Activated T-cell treated with anti-CD3 and anti-CD28 coated beads for 4 hours (primary cell): Measurements from ENCODE around the gene CACNA2D2.
A peak's percentile ranks its signal among the peaks of the same experiment; 100 is the strongest.

ENCODE experiments used
- DNase-seq: peaks from one replicate; pipeline ENCODE4 v3.0.0-alpha.2; 2020

CACNA2D2 gene

GRCh38 chr3:50322386-50323091 lies 180.9 kb downstream of the CACNA2D2 start, which contains the start of gene HYAL2:
Gene HYAL2, minus strand, starts transcription at chr3:50322745. Its CDS starts 2,256 bp downstream, at chr3:50320489.
- no peak for DNase-seq

DNA sequence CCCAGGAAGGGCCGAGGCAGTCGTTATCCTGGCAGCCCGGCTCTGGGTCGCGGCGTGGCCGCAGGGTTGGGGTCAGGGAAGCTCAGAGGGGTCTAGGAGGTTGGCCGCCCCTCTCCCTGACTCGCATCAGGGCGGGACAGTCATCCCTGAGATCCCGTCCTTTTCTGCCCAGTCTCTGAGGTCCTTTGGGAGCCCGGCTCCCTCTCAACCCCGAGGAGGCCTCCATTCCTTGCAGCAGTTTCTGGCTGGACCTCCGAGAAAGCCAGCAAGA lies 181.4 kb downstream of the CACNA2D2 start:
- no peak for DNase-seq

- peak; percentile 72 for DNase-seq
Measured at GRCh38 chr3:50321336-50322114, 181.9 kb downstream of the CACNA2D2 start.

- peak; percentile 55 for DNase-seq
Measured at GRCh38 chr3:50320853-50321335, 182.5 kb downstream of the CACNA2D2 start.

- DNase-seq: no peak
Measured at GRCh38 chr3:50319894-50320625, 183.4 kb downstream of the CACNA2D2 start.

DNA sequence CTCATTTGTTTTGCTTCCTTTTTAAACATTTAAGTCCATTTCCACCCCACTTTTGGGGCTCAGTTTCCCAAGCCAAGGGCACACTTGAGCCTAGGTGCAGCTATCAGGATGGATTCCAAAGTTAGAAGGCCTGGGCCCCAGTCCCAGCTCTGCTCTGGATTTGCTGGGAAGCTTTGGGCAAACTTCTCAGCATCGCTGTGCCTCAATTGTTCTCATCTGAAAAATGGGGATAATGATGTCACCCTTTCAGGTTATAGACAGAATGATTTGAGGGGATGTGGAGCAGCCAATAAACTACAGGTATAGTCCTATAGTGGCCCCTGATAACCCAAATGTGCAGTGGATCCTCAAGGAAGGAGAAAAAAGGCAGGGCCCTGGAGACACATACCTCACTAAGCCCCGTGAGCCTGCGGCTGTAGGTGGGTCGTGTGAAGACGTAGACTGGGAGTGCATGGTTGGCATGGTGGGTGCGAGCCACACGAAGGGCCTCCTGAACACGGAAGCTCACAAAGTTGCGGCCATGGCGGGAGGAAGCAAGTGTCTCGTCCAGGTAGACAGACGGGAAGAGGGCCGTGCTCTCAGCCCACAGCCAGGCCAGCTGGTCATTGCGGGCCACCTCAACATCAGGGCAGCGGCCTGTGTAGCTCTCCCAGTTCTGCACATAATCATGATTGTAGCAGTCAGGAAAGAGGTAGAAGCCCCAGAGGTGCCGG lies 184.1 kb downstream of the CACNA2D2 start:
- DNase-seq: no peak

DNA sequence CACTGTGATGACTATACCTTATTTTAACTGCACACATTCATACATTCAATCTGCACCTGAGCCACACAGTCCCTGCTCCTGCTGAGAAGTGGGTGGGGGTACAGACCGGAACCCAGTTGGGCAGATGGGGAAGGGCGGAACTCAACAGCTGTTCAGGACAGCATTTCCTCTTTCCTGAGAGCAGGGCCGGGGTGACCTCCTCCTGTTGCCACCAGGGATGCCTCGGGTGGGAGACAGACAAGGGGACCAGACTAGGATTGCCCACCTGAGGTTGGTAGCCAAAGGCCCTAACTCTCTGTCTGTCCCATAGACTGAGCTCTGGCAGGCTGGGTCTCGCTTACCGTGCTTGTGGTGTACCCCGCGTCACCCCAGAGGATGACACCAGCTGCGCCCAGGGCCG lies 184.8 kb downstream of the CACNA2D2 start:
- DNase-seq: no peak

DNA sequence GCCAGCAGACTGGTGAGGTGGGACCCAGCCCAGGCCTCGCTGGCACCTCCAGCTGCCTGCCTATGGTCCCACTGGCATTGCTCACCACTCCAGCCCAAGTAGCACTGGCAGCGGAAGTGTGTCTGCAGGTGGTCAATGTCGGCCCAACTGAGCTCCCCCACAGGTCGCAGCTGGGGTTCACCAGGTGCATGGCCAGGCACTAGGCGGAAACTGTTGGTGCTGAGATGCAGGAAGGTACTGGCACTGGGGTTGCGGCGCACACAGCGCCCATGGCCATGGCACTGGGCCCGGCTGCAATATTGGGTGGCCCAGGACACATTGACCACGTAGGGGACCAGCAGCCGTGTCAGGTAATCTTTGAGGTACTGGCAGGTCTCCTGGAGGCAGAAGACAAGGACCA lies 185.3 kb downstream of the CACNA2D2 start:
- DNase-seq: no peak

DNA sequence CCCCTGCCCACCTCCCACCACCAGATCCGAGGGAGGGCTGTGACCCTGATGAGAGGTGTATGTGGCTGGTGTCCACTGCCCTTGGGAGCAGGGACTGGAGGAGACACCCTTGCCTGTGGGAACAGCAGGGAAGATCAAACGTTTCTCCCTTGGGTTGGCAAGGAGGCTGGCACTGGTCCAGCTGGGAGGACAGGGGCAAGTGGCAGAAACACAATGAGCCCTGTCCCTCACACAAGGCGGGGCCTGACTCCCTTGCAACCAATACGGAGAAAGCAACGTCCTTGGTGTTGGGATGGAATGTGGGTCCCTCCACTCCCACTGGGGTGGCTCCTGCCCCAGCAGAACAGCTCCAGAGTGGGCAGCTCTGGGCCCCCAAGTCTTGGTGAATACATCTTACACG lies 186.1 kb downstream of the CACNA2D2 start:
- DNase-seq: no peak

- DNase-seq: peak; percentile 56
Measured at GRCh38 chr3:50316657-50317242, 186.7 kb downstream of the CACNA2D2 start.

- no peak for DNase-seq
Measured at GRCh38 chr3:50314816-50315215, 188.6 kb downstream of the CACNA2D2 start.

- DNase-seq: no peak
Measured at GRCh38 chr3:50314342-50314741, 189.1 kb downstream of the CACNA2D2 start.
